HG03108 (cell line): ENCODE measurements around the gene NKD1.

Source experiments
- ATAC-seq: cut with Tn5 transposase; IDR thresholded peaks from one replicate; pipeline ENCODE4 v1.9.1; 2021; ENCODE audit warnings: moderate library complexity; ENCODE audit not compliant: unreplicated experiment

The NKD1 gene

DNA sequence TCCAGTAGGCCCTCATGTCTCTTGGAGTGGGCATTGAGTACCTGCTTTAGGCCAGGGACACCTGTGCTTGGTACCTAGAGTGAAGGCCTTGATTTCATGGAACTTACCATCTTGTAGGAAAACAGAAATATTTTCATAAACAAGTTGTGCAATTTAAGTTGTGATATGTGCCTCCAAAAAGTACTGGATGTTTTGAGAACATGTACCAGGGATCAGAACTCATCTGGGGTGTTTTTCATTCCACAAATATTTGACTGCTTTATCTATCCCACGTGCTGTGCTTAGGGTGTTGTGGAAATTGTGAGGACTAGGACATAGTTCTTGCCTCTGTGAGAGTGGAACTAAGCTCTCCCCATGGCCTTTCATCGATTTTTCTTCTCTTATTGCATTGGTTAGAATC, 8.8 kb downstream of the NKD1 start:
- ATAC-seq: no peak

- ATAC-seq: no peak
Measured at GRCh38 chr16:50558913-50559312, 10.7 kb downstream of the NKD1 start.

GRCh38 chr16:50559342-50559741, 11.1 kb downstream of the NKD1 start:
- no peak for ATAC-seq

- ATAC-seq: no peak
Measured at GRCh38 chr16:50559804-50560514, 11.8 kb downstream of the NKD1 start.

- no peak for ATAC-seq
Measured at GRCh38 chr16:50560903-50561863, 13.0 kb downstream of the NKD1 start.

GRCh38 chr16:50562657-50563056, 14.5 kb downstream of the NKD1 start:
- no peak for ATAC-seq

GRCh38 chr16:50563989-50564388, 15.8 kb downstream of the NKD1 start:
- ATAC-seq: no peak

DNA sequence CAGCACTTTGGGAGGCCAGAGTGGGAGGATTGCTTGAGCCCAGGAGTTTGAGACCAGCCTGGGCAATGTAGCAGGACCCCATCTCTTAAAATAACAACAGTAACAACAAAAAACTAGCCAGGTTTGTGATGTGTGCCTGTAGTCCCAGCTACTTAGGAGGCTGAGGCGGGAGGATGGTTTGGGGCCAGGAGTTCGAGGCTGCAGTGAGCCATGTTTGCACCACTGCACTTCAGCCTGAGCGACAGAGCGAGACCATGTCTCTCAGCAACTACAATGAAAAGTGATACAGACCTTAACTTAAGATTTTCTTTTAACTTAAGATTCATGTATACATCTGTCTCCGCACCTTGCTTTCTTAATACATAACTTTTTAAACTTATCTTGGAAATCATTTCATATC, 17.2 kb downstream of the NKD1 start:
- ATAC-seq: no peak

DNA sequence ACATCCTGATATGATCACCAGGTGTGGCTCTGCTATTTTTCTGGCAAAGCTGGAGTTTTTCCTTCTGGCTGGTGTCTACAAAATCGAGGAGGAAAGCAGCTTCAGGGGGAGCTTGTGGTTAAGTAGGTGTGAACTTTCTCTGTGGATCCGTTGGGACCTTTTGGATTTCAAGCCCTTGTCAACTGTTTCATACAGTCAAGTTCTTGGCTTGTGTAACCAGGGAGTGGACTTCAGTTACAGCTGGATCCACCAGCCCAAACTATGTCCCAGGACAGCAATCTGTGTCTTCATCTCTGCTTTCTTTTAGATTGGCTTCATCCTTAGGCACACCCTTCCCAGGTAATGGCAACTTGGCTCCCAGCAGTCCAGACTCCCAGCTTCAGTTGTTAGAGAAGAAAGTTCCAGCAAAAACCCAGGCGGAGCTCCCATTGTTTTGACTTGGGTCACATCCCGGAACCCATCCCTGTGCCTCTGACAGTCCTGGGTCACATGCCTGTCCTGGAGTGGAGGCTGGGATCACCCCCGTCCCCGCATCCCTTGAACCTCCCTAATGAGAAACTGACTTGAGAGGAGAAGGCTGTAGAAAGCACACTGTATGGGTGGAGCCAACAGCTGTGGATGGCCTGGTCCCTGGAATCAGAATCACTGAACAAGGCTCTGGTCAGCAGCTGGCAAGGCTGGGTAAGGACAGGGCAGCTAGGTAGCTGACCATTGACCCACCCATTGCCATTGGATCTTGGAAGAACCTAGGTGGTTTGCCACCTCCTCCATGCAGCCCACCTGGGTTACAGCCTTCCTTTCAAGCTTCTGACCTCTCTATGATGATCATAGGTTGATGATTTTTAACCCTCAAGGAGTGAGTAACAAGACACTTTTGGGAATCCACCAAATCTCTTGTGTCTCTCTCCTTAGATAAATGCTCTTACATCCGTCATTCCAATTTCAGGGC, 18.1 kb downstream of the NKD1 start:
- no peak for ATAC-seq

DNA sequence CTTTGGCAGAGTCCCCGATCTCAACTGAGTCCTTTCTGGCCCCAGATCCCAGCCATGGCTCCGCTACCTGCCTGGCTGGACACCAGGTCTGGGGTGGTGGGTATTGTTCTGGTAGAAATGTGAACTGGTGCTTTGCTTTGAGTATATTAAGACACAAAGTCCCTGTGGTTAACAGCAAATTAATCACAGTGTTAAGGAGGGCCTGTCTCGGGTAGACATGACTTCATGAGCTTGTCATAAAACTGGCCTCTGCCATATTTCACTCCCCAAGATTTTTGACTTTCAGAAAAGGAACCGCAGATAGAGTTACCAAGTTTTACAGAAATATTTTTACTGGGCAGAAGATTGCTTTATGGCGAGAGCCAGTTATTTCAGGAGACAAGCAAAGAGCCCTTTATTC, 19.5 kb downstream of the NKD1 start:
- ATAC-seq: no peak

DNA sequence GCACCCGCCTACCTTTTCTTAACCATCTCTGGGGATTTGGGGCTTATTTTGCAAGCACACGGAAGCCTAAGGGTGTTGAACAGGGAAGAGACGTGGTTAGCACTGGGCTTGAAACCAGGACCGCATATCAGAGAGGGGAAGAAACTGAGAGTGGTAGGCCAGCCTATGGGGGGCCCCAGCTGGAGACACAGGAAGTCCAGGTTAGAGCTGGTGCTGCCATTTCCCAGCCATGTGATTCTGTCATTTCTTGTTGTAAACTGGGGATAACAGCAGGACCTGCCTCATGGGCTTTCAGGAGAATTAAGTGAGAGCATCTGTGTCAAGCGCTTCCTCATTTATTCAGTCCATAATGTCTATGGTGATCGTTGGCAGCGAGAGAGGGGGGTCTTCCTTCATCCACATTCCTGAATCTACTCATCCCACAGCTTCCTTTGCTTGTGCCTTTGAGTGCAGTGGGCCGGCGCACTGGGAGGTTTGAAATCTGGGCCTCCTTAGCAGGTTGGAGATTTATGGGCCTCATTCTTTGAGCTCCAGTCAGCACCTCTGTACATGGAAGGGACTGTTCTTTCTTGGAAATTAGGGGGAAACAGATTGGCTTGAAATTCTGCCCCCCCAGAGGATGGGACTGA, 20.1 kb downstream of the NKD1 start:
- no peak for ATAC-seq

GRCh38 chr16:50570354-50570753, 22.2 kb downstream of the NKD1 start:
- no peak for ATAC-seq

DNA sequence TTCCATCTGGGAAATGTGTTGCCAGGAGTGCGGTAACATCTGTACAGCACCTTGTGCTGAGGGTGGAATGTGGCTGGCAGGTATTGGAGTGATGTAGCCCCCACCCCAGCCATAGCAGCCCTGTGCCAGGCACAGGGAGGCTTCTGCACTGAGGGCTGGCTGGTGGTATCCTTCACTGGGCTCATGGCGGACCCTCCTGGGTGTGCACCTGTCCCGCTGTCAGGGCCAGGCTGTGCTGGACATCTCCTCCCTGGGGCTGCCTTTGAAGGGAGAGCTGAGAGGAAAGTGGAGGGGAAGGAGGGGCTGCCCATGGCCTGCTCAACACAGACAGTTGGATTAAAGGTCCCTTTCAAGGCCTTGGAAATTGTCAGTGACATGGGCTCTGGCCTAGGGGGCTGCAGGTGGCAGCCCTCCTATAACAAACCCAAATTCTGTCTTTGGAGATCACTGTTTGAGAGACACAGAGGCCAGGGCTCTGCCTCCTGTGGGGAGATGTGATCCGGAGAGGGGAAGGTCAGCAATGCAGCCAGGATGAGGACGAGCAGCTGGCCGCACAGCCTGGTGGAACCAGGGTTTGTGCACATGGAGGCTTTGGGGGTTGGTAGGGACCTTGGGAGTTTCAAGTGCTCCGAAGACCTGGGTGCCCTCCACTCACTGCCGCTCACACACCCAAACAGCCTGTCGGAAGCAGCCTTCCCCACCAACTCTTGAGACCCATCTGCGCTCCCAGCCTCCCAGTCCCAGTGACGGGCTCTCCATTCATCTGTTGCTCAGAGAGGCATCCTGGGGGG, 22.8 kb downstream of the NKD1 start:
- ATAC-seq: no peak

GRCh38 chr16:50571786-50572185, 23.6 kb downstream of the NKD1 start:
- ATAC-seq: no peak

DNA sequence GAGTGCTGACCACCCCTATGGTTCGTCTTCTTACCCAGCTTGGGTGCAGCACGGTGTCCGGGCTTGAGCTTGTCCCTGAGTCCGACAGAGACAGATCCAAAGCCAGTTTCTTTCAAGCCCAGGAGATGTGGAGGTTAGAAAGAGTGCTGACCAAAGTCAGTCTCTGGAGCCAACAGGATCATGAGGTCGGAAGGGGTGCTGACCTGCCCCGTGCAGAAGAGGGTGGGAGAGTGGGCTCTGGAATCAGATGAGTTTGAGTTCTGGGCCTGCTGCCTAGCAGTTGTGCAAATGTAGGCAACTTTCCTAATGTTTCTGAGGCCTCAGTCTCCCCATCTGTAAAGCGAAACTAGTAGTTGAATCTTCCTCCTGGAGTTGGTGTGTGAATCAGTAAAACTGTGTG, 24.5 kb downstream of the NKD1 start:
- ATAC-seq: no peak

DNA sequence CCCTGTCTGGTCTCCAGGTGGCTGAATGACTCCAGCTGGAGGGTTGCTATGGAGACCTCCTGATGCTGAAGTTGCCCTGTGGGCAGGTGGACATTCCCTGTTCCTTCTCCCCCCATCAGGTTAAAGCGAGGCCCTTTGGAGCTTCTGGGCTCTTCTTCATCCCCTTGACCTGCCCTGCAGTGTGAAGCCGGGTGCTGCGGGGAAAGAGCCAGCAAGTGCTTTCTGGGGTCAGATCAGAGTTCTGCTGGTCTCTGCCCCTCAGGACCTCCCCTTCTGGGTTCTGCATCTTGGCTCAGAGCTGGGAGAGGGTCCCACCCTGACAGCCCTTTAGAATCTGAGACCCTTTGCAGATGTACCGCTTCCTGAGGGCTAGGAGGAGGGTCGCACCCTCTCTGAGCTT, 25.1 kb downstream of the NKD1 start:
- ATAC-seq: no peak

- no peak for ATAC-seq
Measured at GRCh38 chr16:50573947-50574744, 25.9 kb downstream of the NKD1 start.

GRCh38 chr16:50574745-50575136, 26.5 kb downstream of the NKD1 start:
- ATAC-seq: no peak

DNA sequence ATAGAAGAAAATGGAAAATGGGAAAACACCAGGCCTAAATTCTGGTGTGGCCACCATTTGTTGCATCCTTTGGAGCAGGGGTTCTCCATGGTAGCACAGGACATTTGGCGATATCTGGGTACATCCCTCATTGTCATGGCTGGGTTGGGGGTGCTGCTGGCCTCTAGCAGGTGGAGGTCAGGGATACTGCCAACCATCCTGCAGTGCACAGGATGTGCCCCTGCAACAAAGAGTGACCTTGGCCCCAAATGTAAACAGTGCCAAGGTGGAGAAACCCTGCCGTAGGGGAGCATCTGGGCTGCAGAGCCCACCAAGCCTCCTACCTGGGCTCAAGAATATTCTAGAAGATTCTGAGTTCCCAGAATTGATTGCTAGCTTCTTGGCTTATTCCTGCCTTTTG, 27.5 kb downstream of the NKD1 start:
- no peak for ATAC-seq
